ENCODE results near the gene MTCL3. TPM values are rescaled to one million over a fixed set of nuclear protein-coding genes. Genes with fewer than 3 reads are reported as not detected.

Gene MTCL3

Other genes with a start within 250 kb of the MTCL3 start
- gene ECHDC1, start 175.7 kb downstream of the MTCL3 start, total RNA-seq (2014; rRNA removed; shearing (Covaris generic); ENCODE audit: low replicate concordance): 18.1 and 21.8 TPM in 2 replicates
- gene KIAA0408, start 59.9 kb downstream of the MTCL3 start, total RNA-seq (2014; rRNA removed; shearing (Covaris generic); ENCODE audit: low replicate concordance): not detected in 2 replicates
- not detected in 2 replicates for gene C6orf58, start 57.8 kb upstream of the MTCL3 start, total RNA-seq (2014; rRNA removed; shearing (Covaris generic); ENCODE audit: low replicate concordance)